ENCODE measurements around the gene BCL2L1.

Gene BCL2L1

DNA sequence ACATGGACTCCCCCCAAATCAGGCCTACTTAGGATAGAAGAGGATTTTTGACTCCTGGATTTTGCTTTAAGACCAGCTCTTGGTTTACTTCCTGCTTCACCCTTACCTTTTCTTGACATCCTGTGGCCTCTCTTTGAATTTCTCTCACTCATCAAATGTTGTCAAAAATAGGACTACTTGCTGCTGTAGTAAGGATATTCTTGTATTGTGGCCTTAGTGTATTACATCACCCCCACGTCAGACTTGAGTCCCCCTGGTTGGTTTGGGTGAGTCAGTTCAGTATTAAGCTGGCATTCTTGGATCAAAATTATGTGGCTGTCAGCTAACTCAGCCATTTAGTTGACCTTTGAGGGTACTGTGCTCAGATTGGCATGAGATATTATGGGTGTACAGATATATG is 17.5 kb upstream of the BCL2L1 start:
- Histone ChIP-seq H4K20me1 (peaks cover 0 to 45% (median 21%) of the 10 kb centered on the region in 11 experiments; a peak in 12 of 22 replicates), H3K4me3 (peak overlapping the region; percentile 77 to 93 (median 84); a peak in 19 of 20 replicates), H3K27ac (peak overlapping the region in 10 of 11 experiments; percentile 55 to 95 (median 88); a peak in 18 of 22 replicates), H3K4me2 (peak overlapping the region; percentile 82 to 96 (median 87)), H3K4me1 (peaks cover 38 to 45% (median 42%) of the 10 kb centered on the region in 10 experiments), H3K9me3 (replicated peaks in 1 of 11) (no peaks in the 10 kb centered on the region), H3K36me3 (peaks cover 0 to 36% (median 32%) of the 10 kb centered on the region in 11 experiments; a peak in 18 of 22 replicates), H3K9ac (peak overlapping the region; percentile 76 to 94 (median 89); a peak in 21 of 22 replicates), H3K27me3 (no peaks in the 10 kb centered on the region)
- TF ChIP-seq Cebpa-rat (IDR thresholded peaks at IDR 0.05), result no peak

DNA sequence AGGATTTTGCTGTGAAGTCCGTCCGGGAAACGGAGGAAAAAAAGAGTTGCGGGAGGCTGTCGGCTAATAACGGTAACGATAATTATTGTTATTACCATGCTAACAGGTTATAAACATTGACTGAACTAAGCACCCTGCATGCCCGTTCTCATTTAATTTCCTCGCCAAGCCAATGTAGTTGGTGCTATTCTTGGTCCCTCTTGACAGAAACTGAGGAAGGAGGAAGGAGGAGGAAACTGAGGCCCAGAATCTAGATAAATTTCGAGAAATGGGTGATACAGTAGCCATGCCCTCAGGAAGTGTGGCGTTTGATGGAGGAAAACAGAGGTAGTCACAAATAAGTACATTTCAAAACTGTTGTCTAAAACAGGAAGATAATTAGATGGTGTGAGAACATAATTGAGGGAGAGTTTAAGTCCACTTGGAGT is 16.9 kb upstream of the BCL2L1 start:
- peaks cover 38 to 45% (median 42%) of the 10 kb centered on the region in 10 experiments for H3K4me1 ChIP-seq
- no peaks in the 10 kb centered on the region for H3K27me3 ChIP-seq
- no peak for TF ChIP-seq Cebpa-rat (IDR thresholded peaks at IDR 0.05)
- H4K20me1 ChIP-seq, result peaks cover 0 to 38% (median 21%) of the 10 kb centered on the region in 11 experiments; a peak in 11 of 22 replicates
- peak overlapping the region; percentile 77 to 93 (median 84) for H3K4me3 ChIP-seq
- peak overlapping the region in 10 of 11 experiments; percentile 55 to 95 (median 88); a peak in 20 of 22 replicates for H3K27ac ChIP-seq
- H3K4me2 ChIP-seq, result peak overlapping the region; percentile 82 to 96 (median 87)
- peaks cover 0 to 30% (median 26%) of the 10 kb centered on the region in 11 experiments; a peak in 18 of 22 replicates for H3K36me3 ChIP-seq
- H3K9me3 ChIP-seq (replicated peaks in 1 of 11), result no peaks in the 10 kb centered on the region
- H3K9ac ChIP-seq, result peak overlapping the region; percentile 76 to 94 (median 89)

DNA sequence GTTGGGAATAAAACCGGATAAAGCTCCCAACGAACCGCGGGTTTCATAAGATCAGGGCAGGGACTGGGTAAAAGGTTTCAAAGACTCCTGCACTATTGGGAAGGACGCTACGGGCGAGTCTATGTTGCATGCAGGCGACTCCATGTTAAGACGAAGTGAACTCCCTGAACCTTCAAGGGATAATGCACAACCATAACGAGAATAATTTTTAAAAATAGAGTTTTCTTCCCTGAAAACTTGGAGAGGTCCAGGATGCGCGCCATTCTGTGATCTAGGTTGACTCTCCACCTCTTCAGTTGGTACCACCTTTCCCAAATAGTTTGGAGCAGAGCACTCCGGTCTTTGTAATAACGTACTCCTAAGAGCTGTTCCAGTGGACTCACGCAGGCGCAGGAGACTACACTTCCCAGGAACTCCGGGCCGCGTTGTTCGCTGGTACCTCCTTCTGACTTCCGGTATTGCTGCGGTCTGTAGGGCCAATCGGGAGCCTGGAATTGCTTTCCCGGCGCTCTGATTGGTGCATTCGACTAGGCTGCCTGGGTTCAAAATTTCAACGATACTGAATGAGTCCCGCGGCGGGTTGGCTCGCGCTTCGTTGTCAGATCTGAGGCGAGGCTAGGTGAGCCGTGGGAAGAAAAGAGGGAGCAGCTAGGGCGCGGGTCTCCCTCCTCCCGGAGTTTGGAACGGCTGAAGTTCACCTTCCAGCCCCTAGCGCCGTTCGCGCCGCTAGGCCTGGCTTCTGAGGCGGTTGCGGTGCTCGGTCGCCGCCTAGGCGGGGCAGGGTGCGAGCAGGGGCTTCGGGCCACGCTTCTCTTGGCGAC is 16.3 kb upstream of the BCL2L1 start, which contains the start of gene TPX2:
Gene TPX2, plus strand, starts transcription at position 562 of the 821 bp plus-strand sequence. CDS start 18,187 bp downstream, outside the sequence.
- TF ChIP-seq Cebpa-rat (IDR thresholded peaks at IDR 0.05), result no peak
- H3K4me2 ChIP-seq, result peak within 1 kb of the TSS; percentile 82 to 97 (median 91)

DNA sequence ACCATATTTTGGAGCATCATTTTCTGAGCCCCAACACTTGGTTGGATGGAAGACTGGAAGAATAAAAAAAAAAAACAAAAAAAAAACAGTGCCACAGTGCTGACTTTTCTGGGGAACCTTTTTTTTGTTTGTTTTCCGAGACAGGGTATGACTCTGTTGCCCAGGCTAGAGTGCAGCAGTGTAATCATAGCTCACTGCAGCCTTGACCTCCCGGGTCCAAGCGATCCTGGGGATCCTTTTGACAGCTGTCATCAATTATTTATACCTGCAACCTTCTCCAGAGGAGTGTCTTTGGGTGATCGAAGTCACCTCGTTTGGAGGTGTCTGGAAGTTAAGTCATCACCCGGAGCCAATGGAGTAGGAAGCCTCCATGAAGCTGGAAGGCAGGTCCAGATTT is 8.7 kb upstream of the BCL2L1 start:
- Histone ChIP-seq H3K36me3 (no peaks in the 10 kb centered on the region), H3K4me2 (peak overlapping the region in 7 of 11 experiments; percentile 20 to 53 (median 32); a peak in 12 of 22 replicates), H3K27ac (peak overlapping the region in 8 of 11 experiments; percentile 41 to 59 (median 54); a peak in 11 of 22 replicates), H4K20me1 (no peaks in the 10 kb centered on the region), H3K9me3 (replicated peaks in 1 of 11) (no peaks in the 10 kb centered on the region), H3K4me1 (peaks cover 0 to 28% (median 12%) of the 10 kb centered on the region in 10 experiments; a peak in 13 of 20 replicates), H3K9ac (peak overlapping the region in 5 of 11 experiments; percentile 9 to 44 (median 27); a peak in 3 of 22 replicates), H3K4me3 (no peak overlapping the region), H3K27me3 (no peaks in the 10 kb centered on the region)
- TF ChIP-seq Cebpa-rat (IDR thresholded peaks at IDR 0.05), result no peak

More for the DNA sequence above, 16.3 kb upstream of the BCL2L1 start, which contains the start of gene TPX2:
- Histone ChIP-seq H3K9me3 (replicated peaks in 1 of 11) (no peaks in the 10 kb centered on the region), H3K9ac (peak within 1 kb of the TSS; percentile 76 to 94 (median 89)), H3K36me3 (peaks cover 0 to 23% (median 20%) of the 10 kb centered on the region in 11 experiments; a peak in 17 of 22 replicates), H3K27me3 (no peaks in the 10 kb centered on the region), H3K27ac (peak within 1 kb of the TSS; percentile 33 to 95 (median 88); a peak in 21 of 22 replicates), H3K4me1 (peaks cover 38 to 45% (median 42%) of the 10 kb centered on the region in 10 experiments), H3K4me3 (peak within 1 kb of the TSS; percentile 77 to 93 (median 84)), H4K20me1 (peaks cover 0 to 35% (median 21%) of the 10 kb centered on the region in 11 experiments; a peak in 10 of 22 replicates)

DNA sequence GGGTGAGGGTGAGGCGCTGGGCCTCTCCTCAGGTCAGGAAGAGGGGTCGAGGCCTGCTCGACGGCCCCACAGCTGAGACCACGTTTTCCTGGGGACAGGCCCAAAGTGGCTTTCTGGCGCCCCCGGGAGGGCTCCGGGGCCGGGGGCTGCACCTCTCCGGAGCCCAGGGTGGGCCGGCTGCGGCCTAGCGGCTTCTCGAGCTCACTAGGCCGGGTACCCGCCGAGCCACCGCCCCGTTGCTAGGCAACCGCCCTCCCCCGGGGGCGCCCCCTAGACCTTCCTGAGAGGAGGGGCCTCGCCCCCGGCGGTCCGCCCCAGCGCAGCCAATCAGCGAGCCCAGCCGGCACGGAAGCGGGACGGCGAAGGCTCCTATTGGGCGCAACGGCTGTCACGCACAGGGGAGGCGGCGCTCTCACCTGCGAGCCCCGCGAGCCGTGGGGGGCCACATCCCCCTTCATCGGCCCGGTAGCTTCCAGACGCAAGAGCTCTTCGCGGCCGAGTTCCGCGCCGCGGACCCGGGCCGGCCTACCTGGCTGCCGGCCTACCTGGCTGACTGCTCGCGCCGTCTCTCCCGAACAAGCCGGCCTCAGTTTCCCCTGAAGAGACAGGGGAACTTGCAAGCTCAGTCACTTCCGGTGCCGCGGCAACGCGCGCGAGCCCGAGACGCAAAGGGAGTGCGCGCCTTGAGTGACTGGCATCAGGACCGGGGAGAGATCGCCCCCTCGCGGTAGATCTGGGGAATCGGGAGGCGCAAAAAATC is 831 bp upstream of the BCL2L1 start:
- H3K27ac ChIP-seq, result peak overlapping the region; percentile 91 to 100 (median 97)
- peaks cover 0 to 24% (median 20%) of the 10 kb centered on the region in 11 experiments; a peak in 12 of 22 replicates for H4K20me1 ChIP-seq
- peak overlapping the region; percentile 89 to 99 (median 96) for H3K4me2 ChIP-seq
- H3K4me1 ChIP-seq, result peaks cover 28 to 56% (median 42%) of the 10 kb centered on the region in 10 experiments
- no peak for TF ChIP-seq Cebpa-rat (IDR thresholded peaks at IDR 0.05)
- H3K9ac ChIP-seq, result peak overlapping the region; percentile 85 to 98 (median 96)
- H3K27me3 ChIP-seq, result no peaks in the 10 kb centered on the region
- H3K36me3 ChIP-seq, result peaks cover 8 to 31% (median 14%) of the 10 kb centered on the region in 11 experiments; a peak in 17 of 22 replicates
- peak overlapping the region; percentile 68 to 90 (median 72) for H3K4me3 ChIP-seq
- H3K9me3 ChIP-seq (replicated peaks in 1 of 11), result no peaks in the 10 kb centered on the region

DNA sequence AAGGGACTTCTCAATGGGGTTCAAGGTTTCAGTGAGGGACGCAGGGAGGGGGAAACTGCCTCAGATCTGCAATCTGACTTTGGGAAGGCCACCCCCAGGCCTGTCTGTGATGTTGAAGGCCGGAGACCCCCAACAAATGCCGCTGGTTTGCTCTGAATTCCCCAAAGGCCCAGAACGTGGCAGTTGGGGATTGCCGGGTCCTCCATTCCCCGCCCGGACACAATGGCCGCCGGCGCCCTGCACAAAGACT is 326 bp upstream of the BCL2L1 start:
- Histone ChIP-seq H4K20me1 (peaks cover 0 to 29% (median 22%) of the 10 kb centered on the region in 11 experiments; a peak in 13 of 22 replicates), H3K4me1 (peaks cover 33 to 60% (median 47%) of the 10 kb centered on the region in 10 experiments), H3K9me3 (replicated peaks in 1 of 11) (no peaks in the 10 kb centered on the region), H3K27ac (peak overlapping the region; percentile 91 to 100 (median 97)), H3K4me3 (peak overlapping the region; percentile 68 to 90 (median 72)), H3K36me3 (peaks cover 11 to 34% (median 17%) of the 10 kb centered on the region in 11 experiments; a peak in 20 of 22 replicates), H3K27me3 (no peaks in the 10 kb centered on the region), H3K4me2 (peak overlapping the region; percentile 89 to 99 (median 96)), H3K9ac (peak overlapping the region; percentile 85 to 98 (median 96))
- no peak for TF ChIP-seq Cebpa-rat (IDR thresholded peaks at IDR 0.05)

DNA sequence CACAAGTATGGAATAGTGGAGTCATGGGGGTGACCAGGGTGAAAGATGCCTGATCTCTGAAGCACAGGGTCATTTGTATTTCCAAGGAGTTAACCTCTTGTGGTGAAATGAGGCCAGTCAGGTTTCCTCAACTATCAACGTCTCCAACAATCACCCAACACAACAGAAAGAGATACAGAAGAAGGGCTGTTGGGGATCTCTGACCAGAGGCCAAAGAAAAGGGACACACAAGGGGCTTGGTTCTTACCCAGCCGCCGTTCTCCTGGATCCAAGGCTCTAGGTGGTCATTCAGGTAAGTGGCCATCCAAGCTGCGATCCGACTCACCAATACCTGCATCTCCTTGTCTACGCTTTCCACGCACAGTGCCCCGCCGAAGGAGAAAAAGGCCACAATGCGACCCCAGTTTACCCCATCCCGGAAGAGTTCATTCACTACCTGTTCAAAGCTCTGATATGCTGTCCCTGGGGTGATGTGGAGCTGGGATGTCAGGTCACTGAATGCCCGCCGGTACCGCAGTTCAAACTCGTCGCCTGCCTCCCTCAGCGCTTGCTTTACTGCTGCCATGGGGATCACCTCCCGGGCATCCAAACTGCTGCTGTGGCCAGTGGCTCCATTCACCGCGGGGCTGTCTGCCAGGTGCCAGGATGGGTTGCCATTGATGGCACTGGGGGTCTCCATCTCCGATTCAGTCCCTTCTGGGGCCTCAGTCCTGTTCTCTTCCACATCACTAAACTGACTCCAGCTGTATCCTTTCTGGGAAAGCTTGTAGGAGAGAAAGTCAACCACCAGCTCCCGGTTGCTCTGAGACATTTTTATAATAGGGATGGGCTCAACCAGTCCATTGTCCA is 1.0 kb downstream of the BCL2L1 start:
- Histone ChIP-seq H3K4me2 (peak overlapping the region; percentile 89 to 99 (median 96)), H4K20me1 (peaks cover 3 to 42% (median 35%) of the 10 kb centered on the region in 11 experiments; a peak in 14 of 22 replicates), H3K4me1 (peaks cover 37 to 62% (median 60%) of the 10 kb centered on the region in 10 experiments), H3K9ac (peak overlapping the region; percentile 85 to 98 (median 96)), H3K27me3 (no peaks in the 10 kb centered on the region), H3K9me3 (replicated peaks in 1 of 11) (no peaks in the 10 kb centered on the region), H3K4me3 (peak overlapping the region; percentile 68 to 90 (median 72)), H3K36me3 (peaks cover 24 to 48% (median 31%) of the 10 kb centered on the region in 11 experiments), H3K27ac (peak overlapping the region; percentile 91 to 100 (median 97))
- no peak for TF ChIP-seq Cebpa-rat (IDR thresholded peaks at IDR 0.05)

All from BLaER1 treated with 17β-estradiol and CSF1 and Interleukin-3, amounts not matched to agents 10 nM and 100 nM (cell line).